GM11168 (cell line): ENCODE measurements around the gene C16orf96.

ENCODE experiments used
- in situ Hi-C: fragments of 300-500 bp; cut with MboI; formaldehyde crosslinking; loops from one replicate; pipeline ENCODE4 v1.12.0; 2022; ENCODE audit warnings: low sequenced_read_pairs; ENCODE audit not compliant: unreplicated experiment

C16orf96 gene

DNA sequence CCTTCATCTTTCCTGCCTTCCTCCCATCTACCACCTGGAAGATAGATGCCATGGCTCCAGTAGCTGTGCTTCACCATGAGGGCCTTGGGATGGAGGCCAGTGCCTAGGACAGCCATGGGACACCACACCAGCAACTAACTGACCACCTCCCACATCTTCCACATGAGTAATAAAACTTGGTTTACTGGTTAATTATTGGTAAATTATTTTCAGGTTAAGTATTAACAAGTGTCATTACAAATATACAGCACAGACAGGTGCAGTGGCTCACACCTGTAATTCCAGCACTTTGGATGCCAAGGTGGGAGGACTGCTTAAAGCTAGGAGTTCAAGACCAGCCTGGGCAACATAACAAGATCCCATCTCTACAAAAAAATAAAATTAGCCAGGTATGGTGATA is 31.6 kb upstream of the C16orf96 start:
- in situ Hi-C loops: no loop called here

DNA sequence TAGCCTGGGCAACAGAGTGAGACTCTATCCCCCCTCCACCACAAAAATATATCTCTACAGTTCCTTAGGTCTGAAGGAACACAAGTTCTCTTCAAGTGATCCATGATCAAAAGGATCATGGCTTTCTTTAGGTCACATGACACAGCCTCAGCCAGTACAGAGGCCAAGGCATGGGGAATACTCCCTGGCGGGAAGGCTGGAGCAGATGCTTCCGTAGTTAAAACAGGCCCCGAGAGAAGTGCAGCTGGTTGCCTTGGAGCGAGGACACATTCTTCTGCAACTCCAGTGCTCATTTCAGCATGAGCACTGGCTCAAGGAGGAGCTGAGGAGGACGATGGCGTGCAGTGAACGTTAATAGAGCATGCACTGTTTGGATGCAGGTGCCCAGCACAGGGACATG is 31.1 kb upstream of the C16orf96 start:
- in situ Hi-C loops: no loop called here

DNA sequence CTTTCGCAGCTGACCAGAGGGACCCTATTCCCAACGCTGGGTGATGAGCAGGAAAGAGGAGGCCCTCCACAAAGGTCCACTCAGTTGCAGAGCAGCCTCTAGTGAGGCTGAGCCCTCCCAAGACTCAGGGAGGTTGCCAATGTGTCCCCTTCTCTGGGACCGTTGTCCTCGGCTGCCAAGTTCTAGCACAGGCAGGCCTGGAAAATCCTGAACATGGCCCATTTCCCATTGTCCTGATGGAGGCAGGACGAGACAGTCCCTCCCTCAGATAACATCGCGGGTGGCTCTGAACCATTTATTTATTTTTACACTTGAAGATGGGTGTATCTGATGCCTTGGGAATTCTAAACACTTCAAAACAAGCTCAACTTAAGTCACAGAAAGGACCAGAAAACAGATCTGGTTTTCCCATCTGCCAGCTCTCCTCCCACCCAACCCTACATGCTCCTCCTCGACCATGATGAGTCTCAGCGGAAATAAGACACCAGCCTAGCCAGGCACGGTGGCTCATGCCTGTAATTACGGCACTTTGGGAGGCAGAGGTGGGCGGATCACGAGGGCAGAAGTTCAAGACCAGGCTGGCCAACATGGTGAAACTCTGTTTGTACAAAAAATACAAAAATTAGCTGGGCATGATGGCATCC is 30.4 kb upstream of the C16orf96 start:
- in situ Hi-C loops: no loop called here

DNA sequence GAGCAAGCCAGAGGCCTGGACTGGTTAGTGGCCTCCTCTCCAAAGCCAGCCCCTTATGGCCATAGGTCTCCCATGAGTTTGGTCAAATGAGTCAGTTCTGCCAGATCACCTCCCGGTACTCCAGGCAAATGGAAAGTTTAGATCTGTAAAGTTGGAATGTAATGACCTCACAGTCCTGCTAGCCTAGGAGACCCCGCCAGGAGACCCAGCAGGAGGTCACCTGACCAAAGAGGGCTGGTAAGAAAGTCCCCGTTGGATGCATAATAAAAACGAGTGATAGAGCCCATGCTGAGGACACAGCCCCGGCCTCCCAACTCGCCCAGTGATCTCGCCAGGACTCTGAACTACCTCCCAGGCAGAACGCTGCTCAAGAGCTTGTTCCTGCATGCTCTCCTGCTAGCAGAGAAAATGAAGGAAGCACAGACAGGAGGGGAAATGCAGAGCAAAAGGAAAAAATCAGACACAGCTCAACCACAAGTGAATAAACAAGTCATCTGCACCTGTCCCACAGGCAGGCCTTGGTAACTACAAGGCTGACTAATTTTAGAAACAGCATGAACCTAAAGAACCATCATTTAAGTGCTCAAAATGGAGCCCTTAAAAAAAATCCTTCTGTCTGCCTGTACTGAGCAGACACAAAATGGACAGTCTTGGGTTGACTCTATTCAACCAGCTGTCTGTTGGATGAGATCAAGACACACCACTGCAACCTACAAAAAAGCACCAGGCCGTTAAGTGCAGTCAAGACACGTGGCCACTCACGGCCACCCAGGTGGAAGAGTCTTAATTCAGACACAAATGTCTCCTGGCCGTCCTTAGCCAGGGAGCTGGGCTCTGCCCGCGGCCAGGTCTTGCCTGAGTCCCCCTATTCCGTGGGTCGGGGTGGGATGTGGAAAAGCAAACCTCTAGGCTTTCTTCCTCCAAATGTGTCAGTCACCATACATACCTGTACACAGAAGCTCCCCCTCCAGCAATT is 26.8 kb upstream of the C16orf96 start:
- in situ Hi-C loops: no loop called here

DNA sequence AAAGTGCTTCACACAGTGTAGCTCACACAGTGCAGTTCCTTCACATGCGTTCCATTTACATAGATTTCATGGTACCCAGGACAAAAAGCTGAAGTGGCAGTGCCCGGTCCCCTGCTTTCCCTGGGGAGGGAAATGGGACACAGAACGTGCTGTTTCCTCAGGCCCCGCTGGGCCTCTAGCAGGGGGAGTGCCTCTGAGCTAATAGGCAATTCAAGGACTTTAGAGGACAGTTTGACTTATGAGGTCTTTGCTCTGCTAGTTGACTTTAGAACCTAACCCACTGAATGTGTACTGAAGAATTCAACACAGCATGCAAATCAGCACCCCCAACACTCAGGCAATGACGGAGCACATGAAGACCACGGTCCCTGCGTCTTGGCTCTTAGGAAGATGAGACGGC is 24.3 kb upstream of the C16orf96 start:
- in situ Hi-C loops: no loop called here

- in situ Hi-C loops: no loop called here
Observed at GRCh38 chr16:4532238-4532637, 23.9 kb upstream of the C16orf96 start.

DNA sequence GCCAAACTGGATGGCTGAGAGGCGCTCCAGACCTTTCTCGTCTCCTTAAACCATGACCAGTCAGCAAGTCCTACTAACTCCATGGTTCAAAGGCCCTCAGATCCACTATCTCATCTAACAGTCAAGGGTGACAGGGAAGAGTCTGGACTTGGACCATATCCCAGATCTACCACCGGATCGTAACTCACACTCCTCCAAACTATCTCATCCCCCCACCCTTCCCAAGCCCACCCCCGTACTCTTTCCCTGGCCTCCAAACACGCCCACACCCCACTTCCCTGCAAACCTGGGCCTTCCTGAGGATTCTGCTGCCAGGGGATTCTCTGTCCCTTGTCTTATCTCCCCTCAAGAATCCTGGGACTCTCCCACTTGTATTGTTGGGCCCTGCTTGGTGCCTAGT is 22.6 kb upstream of the C16orf96 start:
- in situ Hi-C loops: no loop called here

GRCh38 chr16:4534151-4534790 is 21.9 kb upstream of the C16orf96 start:
- in situ Hi-C loops: no loop called here

DNA sequence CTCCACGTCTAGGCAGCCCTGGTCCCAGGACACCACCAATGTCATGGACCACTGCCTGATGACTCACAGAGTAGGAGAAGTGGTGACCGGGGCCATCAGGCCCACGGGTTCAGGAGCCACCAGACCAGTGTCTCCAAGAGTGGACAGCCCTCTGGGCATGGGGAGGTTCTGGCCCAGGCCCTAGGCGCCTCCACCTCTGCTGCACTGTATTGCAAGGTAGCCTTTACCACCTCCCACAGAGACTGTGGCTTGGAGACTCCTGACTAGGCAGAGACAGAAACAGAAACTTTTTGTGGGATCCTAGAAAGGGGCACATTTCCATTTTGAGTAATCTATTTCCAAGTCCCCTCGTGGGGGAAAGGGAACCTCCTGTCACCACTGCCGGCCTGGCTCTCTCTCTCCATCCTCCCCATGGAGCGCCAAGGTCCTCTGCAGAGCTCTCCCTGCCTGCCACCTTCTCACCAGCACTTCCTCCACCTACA is 20.5 kb upstream of the C16orf96 start:
- in situ Hi-C loops: no loop called here

DNA sequence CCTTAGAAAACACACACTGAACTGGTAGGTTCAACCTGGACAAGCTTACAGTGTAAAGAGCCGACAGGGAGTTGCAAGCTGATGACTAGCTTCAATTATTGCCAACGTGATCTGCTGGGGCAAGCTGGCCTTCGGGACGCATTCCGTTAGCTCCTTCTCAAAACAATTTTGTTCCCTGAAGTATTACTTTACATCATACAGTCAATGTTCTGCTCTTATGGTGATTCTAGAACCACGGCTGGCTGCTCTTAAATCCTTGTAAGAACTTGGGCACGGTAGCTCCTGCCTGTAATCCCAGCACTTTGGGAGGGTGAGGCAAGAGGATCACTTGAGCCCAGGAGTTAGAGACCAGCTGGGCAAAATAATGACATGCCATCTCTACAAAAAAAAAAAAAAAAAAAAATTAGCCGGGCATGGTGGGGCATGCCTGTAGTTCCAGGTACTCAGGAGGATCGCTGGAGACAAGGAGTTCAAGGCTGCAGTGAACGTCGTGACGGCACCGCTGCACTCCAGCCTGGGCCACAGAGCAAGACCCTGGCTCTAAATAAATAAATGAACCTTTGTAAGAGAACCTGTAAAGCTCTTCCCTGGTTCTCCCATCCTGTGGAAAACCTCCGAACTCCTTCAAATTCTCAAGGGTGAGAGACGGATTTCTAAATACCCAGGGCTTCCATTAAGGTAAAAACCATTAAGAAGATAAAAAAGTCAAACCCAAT is 19.6 kb upstream of the C16orf96 start:
- in situ Hi-C loops: no loop called here

DNA sequence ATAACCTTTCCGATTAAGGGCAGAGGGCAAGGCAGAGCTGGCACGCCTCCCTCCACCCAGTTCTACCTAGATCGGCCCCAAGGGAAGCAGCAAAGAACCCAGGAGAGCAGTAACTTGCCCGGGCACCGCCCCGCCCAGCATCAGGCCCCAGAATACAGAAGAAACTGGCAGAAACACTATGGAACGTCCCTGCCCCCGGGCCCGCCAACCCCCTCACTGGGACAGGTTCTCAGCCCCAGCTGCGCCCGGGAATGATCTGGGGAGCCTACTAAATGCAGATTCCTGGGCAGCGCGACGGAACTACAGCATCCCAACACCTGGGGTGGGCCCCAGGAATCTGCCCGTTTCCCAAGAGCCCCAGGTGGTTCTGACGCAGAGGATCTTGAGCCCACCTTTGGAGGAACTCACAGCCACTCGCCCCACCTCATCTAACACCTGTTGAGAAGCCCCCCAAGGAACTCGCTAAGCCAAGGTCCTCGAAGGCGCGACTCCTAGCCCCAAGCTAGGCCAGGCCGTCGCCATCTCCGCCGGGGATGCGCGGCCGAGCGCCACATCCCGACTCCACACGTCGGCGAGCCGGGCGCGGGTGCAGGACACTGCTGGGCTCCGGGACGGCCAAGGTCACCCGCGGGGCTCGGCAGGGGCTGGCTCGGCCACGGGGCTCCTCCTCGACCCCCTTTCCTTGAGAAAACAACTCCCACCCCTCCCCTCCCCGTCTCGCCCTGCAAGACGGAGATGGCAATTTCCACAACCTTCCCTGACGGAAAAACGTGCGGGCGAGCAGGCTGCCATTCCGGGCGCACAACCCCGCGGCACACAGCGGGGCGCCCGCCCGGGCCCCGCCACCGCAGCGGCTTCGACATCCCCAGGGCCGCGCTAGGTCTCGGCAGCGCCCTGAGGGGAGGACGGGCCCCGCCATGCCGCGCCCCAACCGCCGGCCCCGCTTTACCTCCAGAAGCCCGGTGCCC is 18.5 kb upstream of the C16orf96 start:
- in situ Hi-C loops: no loop called here

GRCh38 chr16:4538350-4539235 is 17.5 kb upstream of the C16orf96 start, which contains the start of gene CDIP1:
TSS of gene CDIP1 (minus strand) at chr16:4538773. CDS start at chr16:4514130, 24,643 bp downstream.
- in situ Hi-C loops: no loop called here

DNA sequence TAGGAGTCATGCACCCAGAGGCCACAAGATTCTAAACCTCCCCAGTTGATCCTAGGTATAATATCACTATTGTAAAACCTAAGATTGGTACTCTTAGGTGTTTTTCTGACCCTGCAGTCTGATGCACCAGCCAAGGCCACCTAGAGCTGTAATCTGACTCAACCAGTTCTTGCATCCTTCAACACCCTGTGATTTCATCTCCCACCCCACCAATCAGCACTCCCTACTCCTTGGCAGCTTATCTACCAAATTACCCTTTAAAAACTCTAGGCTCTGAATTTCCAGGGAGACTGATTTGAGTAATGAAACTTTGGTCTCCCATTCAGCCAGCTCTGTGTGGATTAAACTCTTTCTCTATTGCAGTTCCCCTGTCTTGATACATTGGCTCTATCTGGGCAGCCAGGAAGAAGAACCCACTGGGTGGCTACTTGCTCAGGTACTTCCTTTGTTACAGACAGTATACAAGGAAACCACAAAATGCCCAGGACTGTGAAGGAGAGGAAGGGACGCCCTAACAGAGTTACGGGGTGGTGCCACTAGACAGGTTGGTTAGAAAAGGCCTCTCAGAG is 16.3 kb upstream of the C16orf96 start:
- in situ Hi-C loops: no loop called here

GRCh38 chr16:4544473-4544872 is 11.7 kb upstream of the C16orf96 start:
- in situ Hi-C loops: no loop called here

- in situ Hi-C loops: no loop called here
Observed at GRCh38 chr16:4548124-4548523, 8.0 kb upstream of the C16orf96 start.

DNA sequence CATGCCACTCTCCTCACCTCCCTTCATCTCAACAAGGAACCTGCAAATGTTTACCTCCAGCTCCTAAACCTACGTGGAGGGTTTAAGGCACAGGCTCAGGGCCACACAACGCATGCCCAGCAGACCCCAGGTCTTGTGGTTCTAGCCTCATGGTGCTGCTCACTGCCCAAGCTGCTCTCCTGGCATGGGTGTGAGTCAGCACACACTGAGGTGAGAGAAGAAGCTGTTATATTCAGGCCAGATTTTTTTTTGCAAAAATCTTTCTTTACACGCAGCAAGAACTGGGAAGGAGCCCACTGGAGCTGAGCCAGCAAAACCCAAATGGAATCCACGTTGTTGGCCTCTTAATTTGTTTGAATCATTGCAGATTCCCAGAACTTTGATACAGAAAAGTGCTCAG is 5.5 kb upstream of the C16orf96 start:
- in situ Hi-C loops: no loop called here

DNA sequence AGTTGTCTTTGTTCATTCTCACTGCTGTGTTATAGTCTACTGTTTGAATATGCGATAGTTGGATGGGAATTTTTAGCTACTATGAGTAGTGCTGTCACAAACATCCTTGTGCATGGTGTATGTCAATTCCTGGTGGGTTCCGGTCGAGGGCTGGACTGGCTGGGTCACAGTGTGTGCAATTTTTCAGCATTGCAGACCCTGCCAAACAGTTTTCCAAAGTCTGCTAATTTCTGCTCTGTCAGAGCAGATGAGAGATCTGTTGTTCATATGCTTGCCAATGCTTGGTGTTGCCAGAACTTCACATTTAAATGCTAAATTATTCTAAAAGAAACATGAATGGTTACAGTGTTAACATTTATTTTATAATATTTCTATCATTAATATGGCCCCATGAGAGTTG is 3.6 kb upstream of the C16orf96 start:
- in situ Hi-C loops: no loop called here

- in situ Hi-C loops: no loop called here
Observed at GRCh38 chr16:4556580-4556979, 440 bp downstream of the C16orf96 start.
